ENCODE measurements around the gene WDFY4.
A peak's percentile ranks its signal among the peaks of the same experiment; 100 is the strongest.

WDFY4 gene

DNA sequence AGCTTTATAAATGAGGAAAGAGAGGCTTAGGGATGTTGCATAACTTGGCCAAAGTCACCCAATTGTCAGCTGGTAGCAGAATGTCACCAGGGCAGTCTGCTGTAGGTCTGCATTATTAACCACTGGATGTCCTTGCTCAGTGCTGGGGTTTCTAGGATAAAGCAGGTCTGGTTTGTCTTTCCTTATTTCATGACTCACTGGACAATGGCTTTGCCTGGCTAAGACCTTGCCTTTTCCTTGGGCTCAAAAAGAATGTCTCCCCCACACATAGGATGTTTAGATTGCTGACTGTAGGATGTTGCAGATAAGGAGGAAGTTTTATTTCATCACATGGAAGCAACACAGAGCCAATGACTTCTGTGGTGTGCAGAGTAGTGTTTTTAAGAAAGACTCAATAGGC lies 29.4 kb downstream of the WDFY4 start:
- peak; percentile 58 to 84 (median 74) for DNase-seq

DNA sequence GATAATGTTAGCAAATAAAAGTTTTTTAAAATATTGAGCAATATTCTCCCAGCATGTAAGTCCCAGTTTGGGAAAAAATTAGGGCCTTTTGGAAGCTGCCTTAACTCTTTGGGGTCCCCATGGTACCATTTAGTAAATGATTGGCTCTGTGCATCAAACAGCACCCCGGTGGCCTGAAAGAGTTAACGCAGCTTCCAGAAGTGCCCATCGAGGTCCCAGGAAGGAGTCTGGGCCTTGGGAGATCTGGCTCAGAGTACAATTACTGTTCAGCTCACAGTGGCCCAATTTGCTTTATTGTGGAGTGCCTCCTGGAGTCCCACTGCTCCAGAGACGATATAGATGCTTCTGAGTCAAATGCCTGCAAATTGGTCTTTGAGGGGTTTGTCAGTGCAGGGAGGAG lies 31.7 kb downstream of the WDFY4 start:
- DNase-seq, result no peak

DNA sequence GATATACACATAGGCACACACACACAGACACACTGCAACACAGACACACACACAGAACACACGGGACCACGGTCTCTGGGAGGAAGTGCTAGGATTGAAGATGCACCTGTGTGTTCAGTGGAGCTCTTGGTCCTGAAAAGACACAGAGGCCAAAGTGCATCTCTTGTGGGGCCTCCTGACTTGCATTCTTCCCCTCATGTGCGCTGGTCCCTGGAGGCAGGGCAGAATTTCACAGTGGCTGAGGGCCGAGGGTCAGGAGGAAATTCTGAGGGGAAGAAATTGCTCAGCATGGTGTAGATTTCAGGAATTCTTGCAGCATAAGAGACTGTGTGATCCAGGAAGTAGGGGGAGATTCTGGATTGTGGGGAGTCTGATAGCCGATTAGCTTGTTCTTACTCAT lies 35.9 kb downstream of the WDFY4 start:
- no peak for DNase-seq

DNA sequence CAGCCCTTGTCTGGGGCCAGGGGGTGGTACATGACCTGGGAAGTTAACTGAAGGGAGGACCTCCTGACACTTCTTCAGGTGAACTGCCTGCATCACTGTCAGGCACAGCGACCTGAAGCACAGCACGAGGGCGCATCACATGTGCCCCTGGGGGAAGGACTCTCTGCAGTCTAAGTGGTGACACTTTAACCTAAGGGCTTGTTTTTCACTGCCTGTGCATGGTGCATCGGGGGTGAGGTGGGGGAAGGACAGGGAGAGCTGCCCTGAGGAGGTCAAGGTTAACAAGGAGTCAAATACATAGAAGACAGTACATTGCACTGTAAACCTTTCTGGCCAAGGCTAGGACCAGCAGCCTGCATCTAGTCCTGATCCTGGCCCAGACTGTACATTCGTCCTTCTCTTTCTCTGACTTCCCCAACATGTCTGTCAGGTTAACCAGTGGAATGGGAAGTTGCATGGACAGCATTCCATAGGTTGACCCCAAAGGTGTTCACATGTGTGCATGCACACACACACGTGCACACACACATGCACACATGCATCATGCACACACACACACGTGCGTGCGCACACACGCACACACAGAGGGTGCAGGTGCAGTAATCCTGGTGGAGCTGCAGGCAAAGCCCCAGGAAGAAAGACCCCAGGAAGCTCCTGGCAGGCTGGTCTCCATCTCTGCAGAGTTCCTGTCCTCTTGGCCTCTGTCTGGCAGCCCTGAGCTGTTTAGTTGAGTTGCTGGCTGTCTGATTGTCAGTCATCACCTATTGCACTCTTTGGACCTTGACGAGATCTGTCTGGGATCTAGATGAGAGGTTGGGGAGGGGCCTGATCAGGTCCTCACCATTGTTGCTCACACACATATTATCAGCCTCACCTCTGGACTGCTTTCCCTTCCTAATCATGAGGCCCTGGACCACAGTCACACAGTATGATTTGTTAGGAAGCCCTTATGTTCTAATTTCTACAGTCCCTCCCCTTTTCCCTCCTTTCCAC lies 37.8 kb downstream of the WDFY4 start:
- no peak for DNase-seq

DNA sequence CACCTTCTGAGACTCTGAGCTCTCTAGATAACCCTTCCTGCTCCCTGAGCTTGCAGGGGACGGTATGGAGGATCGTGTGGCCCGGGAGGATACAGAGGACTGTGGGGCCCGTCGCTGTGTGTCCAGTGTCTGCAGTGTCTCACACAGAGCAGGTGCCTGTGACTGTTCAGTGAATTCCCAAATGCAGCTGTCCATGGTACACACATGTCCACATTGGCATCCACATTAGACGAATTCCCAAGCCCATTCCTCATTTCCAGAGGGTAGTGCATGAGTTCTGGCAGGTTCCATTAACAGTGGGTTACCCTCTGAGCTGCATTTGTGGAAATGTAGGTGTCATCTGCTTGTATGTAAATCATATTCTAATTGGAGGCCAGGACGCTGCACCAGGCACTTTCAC lies 39.5 kb downstream of the WDFY4 start:
- DNase-seq, result no peak

DNA sequence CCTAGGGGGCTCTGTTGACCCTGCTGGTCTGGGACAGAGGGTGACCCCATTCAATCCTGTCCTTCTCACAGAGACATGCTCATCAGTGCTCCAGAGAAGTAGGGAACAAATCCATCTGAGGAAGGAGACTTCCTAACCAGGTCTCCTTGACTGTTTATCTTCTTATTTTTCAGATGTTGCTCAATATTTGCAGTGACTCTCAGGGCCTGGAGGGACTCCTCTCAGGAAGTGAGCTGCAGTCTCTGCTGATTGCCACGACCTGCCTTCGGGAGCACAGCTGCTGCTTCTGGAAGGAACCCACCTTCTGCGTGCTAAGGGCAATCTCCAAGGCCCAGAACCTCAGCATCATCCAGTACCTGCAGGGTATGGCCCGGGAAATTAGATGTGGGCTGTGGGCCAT lies 41.0 kb downstream of the WDFY4 start:
- peak in 3 of 4 experiments; percentile 22 to 44 (median 34) for DNase-seq

DNA sequence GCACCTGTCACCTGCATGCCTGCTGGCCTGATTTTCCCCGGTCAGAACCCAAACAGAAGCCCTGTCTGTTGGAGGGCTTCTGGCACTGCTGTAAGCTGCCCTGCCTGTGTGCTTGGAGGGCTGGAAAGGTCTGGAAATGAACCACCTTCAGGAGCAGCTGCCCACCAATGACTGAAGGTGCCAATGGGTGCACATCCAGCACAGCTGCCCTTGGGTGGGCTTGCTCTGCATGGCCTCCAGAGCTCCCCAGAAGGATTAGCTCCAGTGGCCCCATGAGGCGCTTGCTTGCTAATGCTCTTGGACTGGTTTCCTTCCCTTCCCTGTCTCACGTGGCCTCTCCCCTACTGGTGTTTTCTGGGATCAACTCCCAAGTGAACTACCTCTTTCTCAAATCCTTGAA lies 43.2 kb downstream of the WDFY4 start:
- DNase-seq, result no peak

DNA sequence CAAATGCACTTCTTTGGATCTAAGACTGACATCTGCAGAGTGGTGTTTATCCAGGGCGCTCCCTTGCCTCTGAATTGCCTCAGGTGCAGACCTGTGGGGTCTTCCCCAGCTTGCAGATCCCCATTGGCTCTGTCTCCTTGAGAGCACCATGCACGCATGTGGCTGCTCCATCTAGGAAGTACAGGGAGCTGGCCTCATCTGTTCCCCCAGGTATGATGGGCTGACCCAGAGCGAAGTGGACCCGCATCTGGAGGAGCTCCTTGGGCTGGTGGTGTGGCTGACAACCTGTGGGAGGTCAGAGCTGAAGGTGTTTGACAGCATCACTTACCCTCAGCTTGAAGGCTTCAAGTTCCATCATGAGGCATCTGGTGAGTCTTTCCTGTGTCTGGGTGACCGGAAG lies 44.5 kb downstream of the WDFY4 start:
- DNase-seq, result no peak

DNA sequence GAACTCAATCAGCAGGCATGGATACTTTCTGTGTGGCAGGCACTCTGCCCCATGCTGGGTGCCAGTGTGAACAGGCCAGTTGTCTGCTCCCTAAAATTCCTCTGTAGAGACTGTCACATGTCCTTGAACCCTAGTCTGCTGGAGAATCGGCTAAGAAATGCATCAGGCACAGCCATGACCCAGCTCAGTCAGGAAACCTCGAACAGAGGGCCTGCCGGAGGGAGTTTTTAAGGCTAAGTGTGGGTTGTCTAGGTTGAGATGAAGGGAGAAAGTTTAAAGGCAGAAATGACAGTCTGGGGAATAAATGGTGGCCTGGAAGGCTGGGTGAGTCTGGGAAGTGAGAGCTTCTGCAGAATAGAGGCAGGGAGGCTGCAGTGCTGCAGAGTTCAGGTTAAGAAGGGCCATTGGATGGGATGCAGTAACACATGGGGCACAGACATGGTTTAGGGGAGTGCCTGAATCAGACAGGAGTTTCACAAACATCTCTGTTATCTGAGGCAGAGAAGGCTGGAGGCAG lies 45.3 kb downstream of the WDFY4 start:
- DNase-seq, result no peak

DNA sequence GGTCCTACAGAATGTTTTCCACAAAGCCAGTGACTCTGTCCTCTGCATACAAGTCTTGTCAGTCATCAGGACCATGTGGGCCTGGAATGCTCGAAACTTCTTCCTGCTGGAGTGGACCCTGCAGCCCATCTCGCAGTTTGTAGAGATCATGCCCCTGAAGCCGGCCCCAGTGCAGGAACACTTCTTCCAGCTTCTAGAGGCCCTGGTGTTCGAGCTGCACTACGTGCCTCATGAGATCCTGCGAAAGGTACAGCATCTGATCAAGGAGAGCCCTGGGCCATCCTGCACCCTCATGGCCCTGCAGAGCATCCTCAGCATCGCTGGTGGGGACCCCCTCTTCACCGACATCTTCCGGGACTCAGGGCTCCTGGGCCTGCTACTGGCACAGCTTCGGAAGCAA lies 46.5 kb downstream of the WDFY4 start:
- no peak for DNase-seq

DNA sequence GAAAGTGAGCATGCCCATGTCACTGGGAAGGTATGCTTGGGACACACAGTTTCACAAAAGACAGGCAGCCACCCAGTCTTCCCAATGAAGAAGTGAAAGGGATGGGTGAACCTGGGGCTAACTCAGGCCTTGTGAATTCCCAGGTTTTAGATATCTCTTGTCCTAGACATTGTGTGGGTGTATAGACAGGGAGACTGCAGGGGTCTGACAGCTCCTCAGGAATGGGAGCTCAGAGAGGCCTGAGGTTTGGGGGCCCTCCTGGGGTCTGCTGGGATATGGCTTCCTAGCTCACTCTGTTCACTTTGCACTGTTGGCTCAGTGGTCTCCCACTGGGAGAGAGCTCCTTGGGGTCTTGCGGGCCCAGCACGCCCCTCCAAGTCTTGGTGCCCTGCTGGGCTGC lies 47.0 kb downstream of the WDFY4 start:
- no peak for DNase-seq

DNA sequence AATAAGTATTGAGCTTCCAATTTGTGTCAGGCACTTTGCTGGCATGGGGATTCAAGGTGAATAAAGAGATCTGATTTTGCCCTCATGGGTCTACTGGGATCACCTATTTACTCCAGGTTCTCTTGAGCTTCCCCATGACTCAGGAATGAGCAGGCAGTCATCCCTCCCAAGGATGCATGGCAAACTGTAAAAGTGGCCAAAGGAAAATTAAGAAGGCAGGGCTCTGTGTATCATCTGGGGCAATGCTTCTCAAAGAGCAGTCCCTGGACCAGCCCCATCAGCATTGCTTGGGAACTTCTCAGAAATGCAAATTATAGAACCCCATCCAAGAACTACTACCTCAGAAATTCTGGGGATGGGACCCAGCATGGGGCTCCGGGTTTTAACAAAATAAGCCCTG lies 48.7 kb downstream of the WDFY4 start:
- DNase-seq, result no peak

DNA sequence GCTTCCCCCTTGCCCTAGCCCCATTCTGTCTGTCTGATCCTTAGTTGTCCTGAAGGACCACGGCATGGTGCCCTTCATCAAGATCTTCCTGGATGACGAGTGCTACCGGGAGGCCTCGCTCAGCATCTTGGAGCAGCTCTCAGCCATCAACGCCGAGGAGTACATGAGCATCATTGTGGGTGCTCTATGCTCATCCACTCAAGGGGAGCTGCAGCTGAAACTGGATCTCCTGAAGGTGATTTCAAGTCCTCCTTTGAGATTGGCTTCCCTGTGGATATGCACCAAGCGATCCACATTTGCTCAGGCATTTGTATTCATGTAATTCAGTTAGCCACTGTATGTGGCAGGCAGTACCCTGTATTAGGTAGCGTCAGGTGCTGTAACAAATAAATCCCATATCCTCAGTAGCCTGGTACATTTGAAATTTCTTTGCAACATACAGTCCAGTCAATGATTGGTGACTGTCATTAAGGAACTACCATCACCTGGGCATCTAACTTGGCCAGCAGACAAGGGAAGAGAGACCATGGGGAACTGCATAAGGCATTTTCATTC lies 51.2 kb downstream of the WDFY4 start:
- DNase-seq, result no peak

DNA sequence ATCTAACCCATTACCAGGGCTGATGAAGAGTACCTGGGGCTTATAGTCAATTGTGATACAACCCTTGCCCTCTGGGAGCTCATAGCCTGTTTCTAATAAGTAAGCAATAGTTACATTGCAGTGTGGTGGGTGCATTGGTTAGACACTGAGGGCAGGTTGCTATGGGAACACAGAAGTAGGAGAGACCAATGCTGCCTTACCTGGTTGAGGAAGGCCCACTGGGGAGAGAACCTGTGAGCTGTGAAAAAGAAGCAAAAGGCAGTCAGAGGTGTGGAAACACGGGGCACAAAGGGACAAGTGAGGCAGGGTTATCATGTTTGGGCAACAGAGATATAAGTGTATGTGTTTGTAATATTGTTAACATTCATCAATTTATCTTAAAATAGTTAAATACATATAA lies 51.9 kb downstream of the WDFY4 start:
- no peak for DNase-seq

DNA sequence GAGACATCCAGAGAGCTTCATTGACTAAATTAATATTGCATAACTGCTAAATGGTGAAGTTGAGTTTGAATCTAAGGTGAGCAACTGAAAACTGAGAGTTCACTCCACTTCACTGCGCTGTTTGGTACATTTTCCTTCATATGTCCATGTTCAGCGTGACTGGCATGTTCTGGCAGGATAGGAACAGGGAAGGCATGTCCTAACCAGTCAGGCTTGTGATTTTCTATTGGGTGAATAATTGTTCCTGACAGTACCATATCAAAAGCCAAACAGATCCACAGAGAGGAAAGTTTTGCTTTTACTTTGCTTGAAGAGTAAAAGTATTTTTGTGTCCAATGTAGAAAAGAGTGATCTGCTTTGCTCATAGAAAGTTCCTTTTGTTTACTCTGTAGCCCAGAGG lies 53.2 kb downstream of the WDFY4 start:
- no peak for DNase-seq

DNA sequence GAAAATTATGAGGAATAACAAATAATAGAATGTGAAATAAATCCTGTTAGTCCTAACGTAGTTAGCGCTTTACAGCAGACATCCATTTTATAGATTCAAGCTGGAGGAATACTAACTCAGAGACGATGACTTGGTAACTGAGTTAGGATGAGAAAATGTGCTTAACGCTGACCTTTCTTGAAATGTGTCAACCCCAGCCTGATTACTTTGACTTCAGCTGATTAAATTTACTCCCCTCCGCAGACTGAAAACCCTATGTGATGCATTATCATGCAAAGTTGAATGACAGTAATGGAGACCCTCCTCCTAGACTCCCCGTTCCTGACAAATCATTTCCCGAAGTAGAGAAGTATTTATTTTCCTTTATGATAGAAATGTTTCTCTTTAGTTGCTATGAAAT lies 54.5 kb downstream of the WDFY4 start:
- DNase-seq, result no peak

DNA sequence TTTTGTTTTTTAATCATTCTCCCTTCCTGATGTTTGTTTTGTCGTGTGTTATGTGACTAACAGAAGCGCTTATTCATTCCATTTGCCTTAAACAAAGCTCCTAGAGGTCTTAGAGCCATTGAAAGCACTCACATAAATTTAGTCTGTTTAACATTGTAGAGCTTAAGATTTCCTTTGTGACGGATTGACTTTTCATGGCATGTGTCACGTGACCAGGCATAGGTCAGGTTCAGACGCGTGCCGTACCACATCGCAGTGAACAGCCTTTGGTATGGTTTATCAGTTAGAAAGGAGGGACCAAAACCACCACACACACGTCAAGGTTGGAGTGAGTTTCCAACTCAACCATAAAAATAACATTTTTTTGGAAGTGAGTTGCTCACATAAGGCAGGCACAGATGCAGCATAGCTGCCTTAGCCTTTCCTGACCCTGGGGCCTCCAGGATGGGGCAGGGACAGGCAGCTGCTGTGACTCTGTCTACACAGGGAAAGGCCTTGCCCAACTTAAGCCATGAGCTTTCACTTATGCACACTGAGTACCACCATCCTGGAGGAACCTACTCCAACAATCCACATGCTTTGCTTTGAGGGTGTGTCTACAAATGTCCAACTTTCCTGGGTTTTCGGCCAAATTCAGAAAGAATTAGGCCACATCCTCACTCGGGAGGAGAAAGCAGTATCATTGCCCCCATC lies 55.5 kb downstream of the WDFY4 start:
- DNase-seq, result no peak

DNA sequence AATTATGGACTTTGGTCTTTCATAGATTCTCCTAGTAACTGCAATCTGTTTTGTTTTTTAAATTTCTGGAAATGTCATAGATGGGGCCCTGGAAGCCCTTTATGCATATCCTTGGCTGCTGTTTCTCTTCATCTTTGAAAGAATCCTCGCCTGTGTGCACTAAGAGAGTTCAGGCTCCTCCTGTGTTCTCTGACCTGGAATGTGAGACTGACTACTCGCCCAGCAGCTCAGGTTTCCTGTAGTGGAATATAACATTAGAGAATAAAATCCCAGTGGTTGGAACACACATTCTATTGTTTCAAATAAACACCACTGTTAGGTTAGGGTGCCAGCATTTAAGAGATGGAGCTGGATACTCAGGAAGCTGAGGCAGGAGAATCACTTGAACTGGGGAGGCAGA lies 56.3 kb downstream of the WDFY4 start:
- DNase-seq, result no peak

DNA sequence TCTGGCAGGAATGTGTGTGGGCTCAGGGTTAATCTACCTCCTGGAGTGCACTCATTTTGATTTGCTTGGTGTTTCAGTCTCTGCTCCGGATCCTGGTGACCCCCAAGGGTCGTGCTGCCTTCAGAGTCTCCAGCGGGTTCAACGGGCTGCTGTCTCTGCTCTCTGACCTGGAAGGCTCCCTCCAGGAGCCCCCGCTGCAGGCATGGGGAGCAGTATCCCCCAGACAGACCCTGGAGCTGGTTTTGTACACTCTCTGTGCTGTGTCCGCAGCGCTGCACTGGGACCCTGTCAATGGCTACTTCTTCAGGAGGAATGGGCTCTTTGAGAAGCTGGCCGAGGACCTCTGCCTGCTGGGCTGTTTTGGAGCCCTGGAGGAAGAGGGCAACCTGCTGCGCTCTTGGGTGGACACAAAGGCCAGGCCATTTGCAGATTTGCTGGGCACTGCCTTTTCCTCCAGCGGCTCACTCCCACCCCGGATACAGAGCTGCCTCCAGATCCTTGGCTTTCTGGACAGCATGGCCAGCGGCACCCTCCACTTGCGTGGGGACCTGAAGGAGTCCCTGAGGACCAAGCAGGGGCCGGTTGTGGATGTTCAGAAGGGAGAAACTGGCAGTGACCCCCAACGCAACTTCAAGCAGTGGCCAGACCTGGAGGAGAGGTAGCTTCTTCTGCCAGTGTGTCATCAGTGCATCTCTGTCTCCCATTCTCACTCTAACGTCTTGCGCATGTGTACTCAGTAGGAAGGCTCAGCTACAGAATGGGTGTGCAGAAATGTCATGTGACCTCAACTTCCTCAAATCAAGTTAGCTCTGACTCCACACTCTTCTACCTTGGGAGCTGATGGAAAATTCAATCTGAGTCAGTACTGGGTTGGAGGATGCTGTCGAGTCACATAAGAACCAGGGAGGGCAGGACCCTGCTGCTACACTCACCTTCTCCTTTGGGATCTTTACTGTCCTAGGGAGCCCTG lies 58.5 kb downstream of the WDFY4 start:
- DNase-seq, result peak; percentile 32 to 71 (median 62)

DNA sequence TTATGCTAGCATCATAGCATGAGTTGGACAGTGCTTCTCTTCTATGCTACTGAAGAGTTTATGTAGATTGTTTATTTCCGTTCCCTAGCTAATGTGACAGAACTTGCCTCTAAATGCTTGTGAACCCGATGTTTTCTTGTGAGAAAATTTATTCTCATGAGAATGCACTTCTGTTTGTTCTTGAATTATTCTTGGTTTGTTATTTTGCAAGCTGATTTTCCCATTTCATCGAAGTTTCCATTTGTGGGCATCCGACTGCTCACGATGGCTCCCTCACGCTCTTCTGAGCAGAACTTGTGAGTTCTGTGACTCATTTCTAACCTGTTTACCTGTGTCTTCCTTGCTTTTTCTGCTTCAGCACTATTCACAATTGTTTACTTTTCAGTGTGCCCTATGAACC lies 59.9 kb downstream of the WDFY4 start:
- DNase-seq, result no peak

DNA sequence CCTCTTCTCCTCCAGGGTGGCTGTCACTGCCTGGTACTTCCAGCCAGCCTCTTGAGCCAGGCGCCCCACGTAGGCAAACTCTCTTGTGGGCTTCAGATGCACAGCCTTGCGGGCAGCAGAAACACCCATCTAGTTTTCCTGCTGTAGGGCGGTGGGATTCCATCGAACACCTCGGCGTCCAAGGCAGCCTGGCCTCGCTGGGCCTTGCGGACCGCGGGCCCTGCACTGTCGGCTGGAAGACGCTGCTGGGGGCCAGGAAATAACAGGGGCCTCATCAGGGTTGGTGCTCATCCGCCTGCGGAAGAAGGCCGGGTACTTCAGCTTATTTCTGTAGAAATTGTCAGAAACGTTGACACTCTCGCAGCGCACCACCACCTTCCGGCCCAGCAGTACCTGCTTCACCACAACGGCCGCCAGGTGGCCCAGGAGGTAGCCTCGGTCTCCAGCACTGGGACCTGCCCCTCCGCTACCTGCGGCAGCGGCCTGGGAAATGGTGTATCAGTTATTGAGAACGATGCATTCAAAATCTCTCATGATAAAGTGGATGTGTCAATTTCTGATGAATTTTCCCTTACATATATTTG lies 61.1 kb downstream of the WDFY4 start:
- no peak for DNase-seq

DNA sequence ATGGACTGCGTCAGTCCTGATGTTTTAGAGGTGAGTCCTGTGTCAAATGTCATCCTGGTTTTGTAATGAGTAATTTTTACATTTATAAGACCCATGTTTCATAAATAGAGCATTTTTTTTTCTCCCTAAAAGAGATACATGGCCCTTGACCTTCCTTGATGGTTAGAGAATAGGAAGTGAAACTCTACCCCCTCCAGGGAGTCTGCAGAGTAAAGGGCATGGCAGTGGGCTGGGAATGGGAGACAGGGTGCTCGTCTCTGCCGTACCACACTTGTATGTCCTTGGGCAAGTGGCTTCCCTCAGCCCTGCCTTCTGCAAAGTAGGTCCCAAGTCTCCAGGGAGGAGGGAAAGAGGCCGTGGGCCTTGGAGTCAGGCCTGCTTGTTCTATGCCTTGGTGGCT lies 63.9 kb downstream of the WDFY4 start:
- peak; percentile 67 to 85 (median 78) for DNase-seq

Data from suppressor macrophage (primary cell).